Activated CD8-positive, alpha-beta T cell treated with anti-CD3 and anti-CD28 coated beads for 36 hours (primary cell): Measurements from ENCODE around the gene MAMLD1. TPM values are rescaled to one million over a fixed set of nuclear protein-coding genes. Genes with fewer than 3 reads are reported as not detected.

Experiments used
- ATAC-seq: fragments of 200-7000 bp; cut with Tn5 transposase; one replicate; pipeline ENCODE4 v1.10.0; 2021; ENCODE audit warnings: mild to moderate bottlenecking, moderate library complexity
- CTCF ChIA-PET: fragments of 350-600 bp; sonication (Branson Sonifier 250); formaldehyde crosslinking; loops from one replicate; lab custom pipeline; 2021; ENCODE audit warnings: antibody characterized with exemption; lab: Charles Lee
- POLR2A ChIA-PET: fragments of 350-600 bp; sonication (Branson Sonifier 250); formaldehyde crosslinking; loops from one replicate; lab custom pipeline; 2021; ENCODE audit warnings: antibody characterized with exemption; lab: Charles Lee
- DNase-seq: peaks from one replicate; pipeline ENCODE4 v3.0.0-alpha.2; 2020
- H3K27ac Mint-ChIP-seq: one replicate; pipeline ENCODE4 v1.8.0; 2021; ENCODE audit warnings: mild to moderate bottlenecking, mixed read lengths
- H3K27me3 Mint-ChIP-seq: one replicate; pipeline ENCODE4 v1.8.0; 2021; ENCODE audit warnings: mixed read lengths
- H3K36me3 Mint-ChIP-seq: one replicate; pipeline ENCODE4 v1.8.0; 2021; ENCODE audit warnings: low read depth, mixed read lengths
- H3K4me1 Mint-ChIP-seq: one replicate; pipeline ENCODE4 v1.8.0; 2021; ENCODE audit warnings: low read depth, mixed read lengths
- H3K4me3 Mint-ChIP-seq: one replicate; pipeline ENCODE4 v1.8.0; 2021; ENCODE audit warnings: mild to moderate bottlenecking, moderate library complexity, mixed read lengths
- H3K9me3 Mint-ChIP-seq: one replicate; pipeline ENCODE4 v1.8.0; 2021; ENCODE audit warnings: mixed read lengths
- CTCF ChIP-seq: fragments of 200-600 bp; IDR thresholded peaks from one replicate; pipeline ENCODE4 v1.8.0; 2022; ENCODE audit warnings: antibody characterized with exemption, mild to moderate bottlenecking
- intact Hi-C: fragments of 100-400 bp; cut with micrococcal nuclease; formaldehyde crosslinking; loops from one replicate; pipeline ENCODE4 v1.10.0; 2022
- total RNA-seq, 2 experiments: library from RNA; stranded (reverse); gene quantifications; one replicate each; pipeline ENCODE4 v1.2.3, GENCODE V29; 2021

Gene MAMLD1
- total RNA-seq, 2 experiments from 2014 or later, result 1.8 to 2.0 TPM

- intact Hi-C loops, result no loop called here
Observed at GRCh38 chrX:150408561-150408960, 45.4 kb downstream of the MAMLD1 start.

GRCh38 chrX:150409486-150409885 is 46.4 kb downstream of the MAMLD1 start:
- POLR2A ChIA-PET, result no interaction called here
- no peak overlapping the region for H3K4me3 Mint-ChIP-seq
- no peak for ATAC-seq
- CTCF ChIA-PET, result no interaction called here
- no peak for TF ChIP-seq CTCF
- no peak overlapping the region for H3K27ac Mint-ChIP-seq
- intact Hi-C loops, result no loop called here
- DNase-seq, result no peak
- no peaks in the 10 kb centered on the region for H3K27me3 Mint-ChIP-seq
- no peaks in the 10 kb centered on the region for H3K36me3 Mint-ChIP-seq
- no peaks in the 10 kb centered on the region for H3K9me3 Mint-ChIP-seq
- peaks cover 10% of the 10 kb centered on the region for H3K4me1 Mint-ChIP-seq

More at GRCh38 chrX:150408561-150408960, 45.4 kb downstream of the MAMLD1 start:
- H3K4me3 Mint-ChIP-seq, result no peak overlapping the region
- no peak for TF ChIP-seq CTCF
- ATAC-seq (no peak), DNase-seq (no peak)
- H3K4me1 Mint-ChIP-seq, result peaks cover 10% of the 10 kb centered on the region
- H3K27me3 Mint-ChIP-seq, result no peaks in the 10 kb centered on the region
- H3K9me3 Mint-ChIP-seq, result no peaks in the 10 kb centered on the region
- ChIA-PET POLR2A (no interaction called here), CTCF (no interaction called here)
- no peak overlapping the region for H3K27ac Mint-ChIP-seq
- H3K36me3 Mint-ChIP-seq, result no peaks in the 10 kb centered on the region

DNA sequence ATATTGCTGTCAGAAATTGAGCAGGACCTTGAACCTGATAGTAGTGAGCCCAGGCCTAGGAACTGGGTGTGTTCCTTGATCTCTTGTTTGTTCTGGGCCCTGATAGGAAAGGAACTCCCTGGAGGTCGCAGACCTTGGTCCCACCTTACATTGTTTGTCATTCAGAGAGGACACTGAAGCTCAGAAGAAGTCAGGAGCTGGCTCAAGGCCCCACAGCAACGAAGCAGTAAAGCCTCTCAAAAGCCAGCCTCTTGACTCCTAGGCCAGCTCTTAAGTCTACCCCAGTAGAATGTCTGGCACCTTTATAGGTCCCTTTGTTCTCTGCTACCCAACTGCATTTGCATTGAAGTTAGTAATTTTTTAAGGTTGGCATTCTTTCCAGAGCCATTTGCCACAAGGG is 46.8 kb downstream of the MAMLD1 start:
- no peak for DNase-seq
- ChIA-PET POLR2A (no interaction called here), CTCF (no interaction called here)
- H3K27ac Mint-ChIP-seq, result no peak overlapping the region
- intact Hi-C loops, result no loop called here
- no peak overlapping the region for H3K4me3 Mint-ChIP-seq
- TF ChIP-seq CTCF, result no peak
- no peaks in the 10 kb centered on the region for H3K36me3 Mint-ChIP-seq
- H3K4me1 Mint-ChIP-seq, result peaks cover 10% of the 10 kb centered on the region
- no peaks in the 10 kb centered on the region for H3K9me3 Mint-ChIP-seq
- no peak for ATAC-seq
- no peaks in the 10 kb centered on the region for H3K27me3 Mint-ChIP-seq

DNA sequence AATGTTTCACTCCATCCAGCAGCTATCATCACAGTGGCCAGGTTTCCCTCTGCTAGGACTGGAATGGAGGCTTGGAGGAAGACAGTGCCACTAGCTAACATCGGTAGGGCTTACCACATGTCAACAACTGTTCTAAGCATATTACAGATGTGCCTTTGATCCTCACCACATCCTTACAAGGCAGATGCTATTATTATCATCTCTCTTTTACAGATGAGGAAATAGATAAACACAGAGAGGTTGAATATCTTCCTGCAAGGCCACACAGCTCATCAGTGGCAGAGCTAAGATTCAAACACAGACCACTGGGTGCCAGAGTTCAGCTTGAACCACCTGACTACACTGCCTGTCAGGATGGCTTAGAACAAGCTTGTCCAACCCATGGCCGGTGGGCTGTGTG is 47.4 kb downstream of the MAMLD1 start:
- Mint-ChIP-seq H3K27me3 (no peaks in the 10 kb centered on the region), H3K9me3 (no peaks in the 10 kb centered on the region), H3K27ac (no peak overlapping the region), H3K4me1 (peaks cover 10% of the 10 kb centered on the region), H3K4me3 (no peak overlapping the region), H3K36me3 (no peaks in the 10 kb centered on the region)
- CTCF ChIA-PET, result no interaction called here
- no peak for TF ChIP-seq CTCF
- POLR2A ChIA-PET, result no interaction called here
- intact Hi-C loops, result no loop called here
- DNase-seq (no peak), ATAC-seq (no peak)

GRCh38 chrX:150411656-150412055 is 48.5 kb downstream of the MAMLD1 start:
- ChIA-PET POLR2A (interaction anchor here (0.7 kb wide), 1 partner anchor 1035 kb away, joined by 3 read pairs; no protein-coding TSS in a partner anchor), CTCF (no interaction called here)
- TF ChIP-seq CTCF, result no peak
- Mint-ChIP-seq H3K4me1 (peaks cover 10% of the 10 kb centered on the region), H3K36me3 (no peaks in the 10 kb centered on the region), H3K9me3 (no peaks in the 10 kb centered on the region), H3K27me3 (no peaks in the 10 kb centered on the region), H3K27ac (no peak overlapping the region), H3K4me3 (no peak overlapping the region)
- ATAC-seq, result no peak
- intact Hi-C loops, result no loop called here
- no peak for DNase-seq
